Measurements from ENCODE around the gene NLE1.

DNA sequence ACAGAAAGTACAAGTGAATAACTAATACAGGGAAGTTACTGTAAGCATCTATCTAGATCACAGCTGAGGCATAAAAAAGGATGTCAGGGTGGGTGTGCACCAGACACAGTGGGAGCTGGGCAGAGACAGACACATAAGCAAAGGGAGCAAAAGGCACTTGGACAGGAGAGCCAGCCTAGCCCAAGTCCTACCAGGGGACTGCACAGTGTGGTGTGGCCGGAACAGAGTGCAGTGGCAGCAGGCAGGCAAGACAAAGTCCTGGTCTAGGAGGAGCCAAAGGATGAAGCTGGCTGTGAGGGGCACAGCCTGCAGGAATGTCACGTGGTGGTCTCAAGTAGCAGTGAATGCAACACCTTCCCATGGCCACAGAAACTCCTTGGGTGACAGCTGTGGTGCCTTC is 44.3 kb downstream of the NLE1 start:
- TF ChIP-seq CTCF (IDR thresholded peaks at IDR 0.05) (no peak), POLR2A (IDR thresholded peaks at IDR 0.05) (no peak)

Measured in adrenal gland (tissue), 5 donors.